Adipocyte (in vitro differentiated cells): ENCODE measurements around the gene SMARCC1.
A peak's percentile ranks its signal among the peaks of the same experiment; 100 is the strongest.

Experiments used
- DNase-seq: peaks from one replicate; pipeline ENCODE4 v3.0.0-alpha.2; 2015; ENCODE audit warnings: low read depth
- H3K27me3 ChIP-seq: replicated peaks from 2 replicates; pipeline ENCODE4 v1.7.0; 2013; ENCODE audit warnings: mild to moderate bottlenecking, low read length, moderate library complexity; ENCODE audit not compliant: control insufficient read depth, insufficient read depth
- H3K36me3 ChIP-seq: 2 replicates; pipeline ENCODE4 v1.7.0; 2013; ENCODE audit warnings: low read length, mild to moderate bottlenecking, moderate library complexity; ENCODE audit not compliant: control insufficient read depth, insufficient read depth, severe bottlenecking
- H3K4me1 ChIP-seq: 2 replicates; pipeline ENCODE4 v1.7.0; 2013; ENCODE audit warnings: mild to moderate bottlenecking, low read length, moderate library complexity; ENCODE audit not compliant: control insufficient read depth, insufficient read depth
- H3K4me3 ChIP-seq: 2 replicates; pipeline ENCODE4 v1.7.0; 2013; ENCODE audit warnings: mild to moderate bottlenecking, low read length, moderate library complexity
- H3K9ac ChIP-seq: 2 replicates; pipeline ENCODE4 v1.7.0; 2013; ENCODE audit warnings: mild to moderate bottlenecking, low read length, moderate library complexity
- H3K9me3 ChIP-seq: 2 replicates; pipeline ENCODE4 v1.7.0; 2013; ENCODE audit warnings: mild to moderate bottlenecking, low read length, moderate library complexity; ENCODE audit not compliant: control insufficient read depth

SMARCC1 gene

DNA sequence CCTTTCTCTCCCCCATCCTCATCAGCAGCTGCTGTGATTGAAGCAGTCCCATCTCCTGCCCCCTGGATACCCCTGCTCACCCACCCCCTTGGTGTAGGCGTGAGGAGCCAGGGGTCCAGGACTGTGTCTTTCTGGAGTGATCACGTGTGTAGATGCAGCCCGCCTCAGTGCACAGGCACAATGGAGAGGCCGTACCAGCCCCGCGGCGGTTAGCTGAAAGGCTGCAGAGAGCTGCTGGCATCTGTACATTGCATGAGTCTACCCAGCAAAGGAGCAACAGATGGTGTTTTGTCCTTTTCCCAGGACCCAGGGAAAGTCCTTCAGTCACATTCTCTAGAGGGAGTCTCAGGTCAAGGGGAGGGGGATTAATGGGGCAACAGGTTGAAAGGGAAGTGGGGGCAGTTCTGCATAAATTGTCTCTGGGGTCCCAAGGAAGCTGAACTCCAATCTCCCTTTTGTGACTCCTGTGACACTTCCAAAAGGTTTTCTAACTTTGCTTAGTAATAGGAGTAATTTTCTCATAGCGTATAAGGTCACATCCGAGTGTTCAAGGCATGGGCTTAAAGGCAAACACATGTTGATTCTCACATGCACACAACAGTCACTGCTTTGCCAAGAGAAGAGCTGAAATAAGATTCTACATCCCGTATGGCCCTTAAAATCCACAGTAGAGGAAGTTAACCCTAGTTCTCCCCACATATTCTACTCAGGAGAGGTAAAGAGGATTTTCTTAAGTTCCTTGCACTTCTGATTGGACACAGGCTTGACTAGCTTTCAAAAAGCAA lies 210.1 kb downstream of the SMARCC1 start:
- peak; percentile 22 for DNase-seq
- Histone ChIP-seq H3K4me1 (no peaks in the 10 kb centered on the region), H3K4me3 (no peak overlapping the region), H3K9me3 (no peaks in the 10 kb centered on the region), H3K27me3 (peaks cover 41% of the 10 kb centered on the region), H3K9ac (no peak overlapping the region), H3K36me3 (no peaks in the 10 kb centered on the region)

DNA sequence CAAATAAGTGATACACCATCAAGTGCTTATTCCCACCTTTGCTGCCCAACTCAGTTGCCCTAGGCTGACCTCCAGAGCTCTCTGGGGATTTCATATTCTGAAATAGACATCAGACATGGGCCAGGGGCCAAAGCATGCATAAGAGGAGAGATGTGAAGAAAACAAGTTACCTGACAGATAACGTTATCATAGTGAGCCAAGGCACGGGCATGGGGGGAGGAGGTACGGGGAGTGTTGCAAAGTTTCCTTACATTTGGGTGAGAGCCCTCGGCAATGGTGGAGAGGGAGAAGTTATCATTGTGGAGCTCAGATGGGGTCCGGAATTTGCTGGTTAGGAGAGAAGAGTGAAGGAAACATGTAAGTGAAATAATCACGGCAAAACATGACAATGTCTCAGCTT lies 212.8 kb downstream of the SMARCC1 start:
- no peak overlapping the region for H3K9ac ChIP-seq
- no peak for DNase-seq
- no peaks in the 10 kb centered on the region for H3K9me3 ChIP-seq
- H3K4me1 ChIP-seq: no peaks in the 10 kb centered on the region
- H3K4me3 ChIP-seq: no peak overlapping the region
- no peaks in the 10 kb centered on the region for H3K36me3 ChIP-seq
- H3K27me3 ChIP-seq: peaks cover 58% of the 10 kb centered on the region

DNA sequence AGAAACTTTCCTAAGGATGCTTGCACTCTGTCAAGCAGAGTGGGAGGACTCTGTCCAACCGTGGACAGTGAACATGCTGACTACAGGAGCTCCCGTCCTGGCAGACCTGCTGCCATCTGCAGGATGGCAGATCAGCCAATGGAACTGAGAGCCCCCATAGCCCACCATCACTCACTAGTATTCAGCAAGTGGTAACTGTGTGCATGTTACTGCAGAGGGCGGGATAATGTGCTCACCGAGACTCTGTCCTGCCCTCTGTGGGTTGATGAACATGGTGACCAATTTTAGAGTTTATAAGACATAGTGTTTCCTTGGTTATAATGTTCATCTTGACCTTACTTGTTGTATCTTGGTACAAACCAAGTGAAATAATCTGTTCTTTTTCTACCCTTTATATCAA lies 214.5 kb downstream of the SMARCC1 start:
- no peaks in the 10 kb centered on the region for H3K36me3 ChIP-seq
- peaks cover 49% of the 10 kb centered on the region for H3K27me3 ChIP-seq
- H3K4me3 ChIP-seq: no peak overlapping the region
- no peak overlapping the region for H3K9ac ChIP-seq
- H3K4me1 ChIP-seq: no peaks in the 10 kb centered on the region
- no peak for DNase-seq
- no peaks in the 10 kb centered on the region for H3K9me3 ChIP-seq

GRCh38 chr3:47566667-47567066 lies 215.0 kb downstream of the SMARCC1 start:
- no peaks in the 10 kb centered on the region for H3K9me3 ChIP-seq
- no peaks in the 10 kb centered on the region for H3K36me3 ChIP-seq
- H3K9ac ChIP-seq: no peak overlapping the region
- no peak overlapping the region for H3K4me3 ChIP-seq
- DNase-seq: no peak
- no peaks in the 10 kb centered on the region for H3K4me1 ChIP-seq
- H3K27me3 ChIP-seq: peaks cover 44% of the 10 kb centered on the region

DNA sequence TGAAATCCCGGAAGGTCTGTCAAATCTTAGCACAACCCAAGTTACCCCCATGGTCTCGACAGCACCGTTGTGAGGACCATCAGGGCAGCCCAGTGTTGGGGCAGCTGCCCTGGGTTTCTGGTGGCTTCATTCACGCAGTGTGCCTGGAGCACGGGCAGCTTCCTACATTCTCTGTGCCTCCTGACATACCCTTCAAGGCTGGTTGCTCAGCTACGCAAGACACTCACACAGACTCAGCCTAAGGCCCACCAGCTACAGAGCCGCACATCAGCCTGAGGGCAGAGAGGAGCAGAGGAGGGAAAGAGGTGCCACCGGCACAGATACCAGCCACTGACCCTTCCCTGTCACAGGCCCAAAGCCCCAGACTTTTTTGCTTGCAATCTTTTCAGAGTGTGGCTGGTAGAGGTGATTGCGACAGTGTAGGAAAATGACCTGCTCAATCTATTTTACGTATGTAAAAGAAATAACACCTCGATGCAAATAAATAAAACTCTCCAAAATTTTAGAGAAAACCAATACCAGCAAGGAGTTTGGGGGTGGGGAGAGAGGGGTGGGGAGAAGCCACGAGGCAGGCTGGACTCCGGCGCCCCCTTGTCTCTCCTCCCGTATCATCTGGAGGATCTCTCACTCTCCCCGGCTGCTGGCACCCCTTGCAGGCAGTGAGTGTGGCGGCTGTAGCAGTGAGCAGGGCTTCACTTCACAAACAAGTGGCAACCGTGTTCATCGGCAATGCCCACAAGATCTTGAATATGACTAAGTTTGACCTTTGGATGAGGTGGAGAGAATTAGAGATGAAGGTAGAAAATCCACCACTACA lies 215.8 kb downstream of the SMARCC1 start:
- no peak for DNase-seq
- Histone ChIP-seq H3K4me1 (no peaks in the 10 kb centered on the region), H3K36me3 (no peaks in the 10 kb centered on the region), H3K4me3 (no peak overlapping the region), H3K9me3 (no peaks in the 10 kb centered on the region), H3K9ac (no peak overlapping the region), H3K27me3 (peaks cover 39% of the 10 kb centered on the region)

- Histone ChIP-seq H3K9ac (no peak overlapping the region), H3K4me1 (no peaks in the 10 kb centered on the region), H3K9me3 (peaks cover 16% of the 10 kb centered on the region), H3K36me3 (no peaks in the 10 kb centered on the region), H3K4me3 (no peak overlapping the region), H3K27me3 (peaks cover 34% of the 10 kb centered on the region)
- DNase-seq: no peak
Observed at GRCh38 chr3:47556351-47556750, 225.3 kb downstream of the SMARCC1 start.

GRCh38 chr3:47554335-47554734 lies 227.4 kb downstream of the SMARCC1 start:
- no peaks in the 10 kb centered on the region for H3K36me3 ChIP-seq
- peaks cover 16% of the 10 kb centered on the region for H3K9me3 ChIP-seq
- H3K27me3 ChIP-seq: peaks cover 37% of the 10 kb centered on the region
- H3K4me3 ChIP-seq: no peak overlapping the region
- no peak overlapping the region for H3K9ac ChIP-seq
- no peak for DNase-seq
- H3K4me1 ChIP-seq: no peaks in the 10 kb centered on the region

- H3K4me3 ChIP-seq: no peak overlapping the region
Observed at GRCh38 chr3:47553407-47553806, 228.3 kb downstream of the SMARCC1 start.

DNA sequence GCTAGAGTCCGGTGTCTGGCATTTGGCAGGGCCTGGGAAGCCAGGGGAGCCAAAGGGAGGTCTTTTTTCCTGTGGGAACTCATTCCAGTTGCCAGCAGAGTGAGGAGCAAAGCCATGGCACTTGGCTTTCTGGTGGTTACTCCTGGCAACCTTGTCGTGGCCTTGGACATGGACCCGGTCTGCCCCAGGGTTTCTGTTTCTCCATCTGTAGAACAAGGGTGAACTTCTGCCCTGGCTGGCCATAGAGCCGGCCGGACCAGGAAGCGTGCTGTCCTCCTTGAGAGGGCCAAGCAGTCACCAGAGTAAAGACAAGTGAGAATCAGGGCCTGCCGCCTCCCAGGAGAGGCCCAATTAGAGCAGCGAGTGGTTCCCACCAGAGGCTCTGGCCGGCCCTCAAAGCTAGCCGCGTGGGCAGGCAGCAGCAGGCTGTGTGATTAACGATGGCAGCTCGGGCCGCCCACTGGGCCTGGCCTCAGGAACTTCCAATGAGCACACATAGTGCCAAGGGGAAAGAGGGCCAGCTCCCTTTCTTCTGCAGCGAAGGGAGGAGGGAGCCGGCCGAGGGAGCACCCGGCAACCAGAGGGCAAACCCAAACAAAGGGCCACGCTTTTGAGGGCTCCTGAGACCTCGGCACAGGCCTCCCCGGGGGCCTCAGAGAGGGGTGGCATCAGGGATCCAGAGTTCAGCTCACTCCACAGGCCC lies 239.1 kb downstream of the SMARCC1 start:
- Histone ChIP-seq H3K9me3 (no peaks in the 10 kb centered on the region), H3K4me3 (no peak overlapping the region), H3K4me1 (peaks cover 22% of the 10 kb centered on the region), H3K9ac (no peak overlapping the region), H3K27me3 (no peaks in the 10 kb centered on the region), H3K36me3 (no peaks in the 10 kb centered on the region)
- no peak for DNase-seq

More at GRCh38 chr3:47553407-47553806, 228.3 kb downstream of the SMARCC1 start:
- Histone ChIP-seq H3K4me1 (no peaks in the 10 kb centered on the region), H3K27me3 (peaks cover 37% of the 10 kb centered on the region), H3K9me3 (peaks cover 16% of the 10 kb centered on the region), H3K36me3 (no peaks in the 10 kb centered on the region), H3K9ac (no peak overlapping the region)
- no peak for DNase-seq

DNA sequence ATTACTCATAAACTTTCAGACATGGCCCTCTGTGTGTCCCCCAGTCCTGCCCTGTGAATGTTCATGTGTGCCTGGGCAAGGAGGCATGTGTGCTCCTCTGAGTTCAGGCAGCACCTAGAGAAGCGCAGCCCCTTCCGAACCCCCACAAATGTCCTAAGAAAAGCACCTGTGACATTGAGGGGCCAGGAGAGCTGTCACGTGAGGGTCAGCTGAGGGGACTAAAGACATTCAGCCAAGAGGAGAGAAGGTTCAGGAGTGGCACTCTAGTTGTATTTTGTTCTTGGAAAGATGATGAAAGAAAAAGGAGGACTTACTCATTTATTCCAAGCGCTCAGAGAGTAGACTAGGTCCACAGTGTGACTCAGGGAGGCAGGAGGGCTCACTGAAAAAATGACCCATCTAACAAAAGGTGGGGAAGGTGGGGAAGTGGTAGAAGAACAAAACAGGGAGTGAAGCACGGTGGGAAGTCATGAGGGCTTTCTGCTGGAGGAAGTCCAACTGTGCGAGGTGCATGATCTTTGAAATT lies 240.0 kb downstream of the SMARCC1 start:
- Histone ChIP-seq H3K36me3 (no peaks in the 10 kb centered on the region), H3K9ac (no peak overlapping the region), H3K4me1 (peaks cover 22% of the 10 kb centered on the region), H3K4me3 (no peak overlapping the region), H3K9me3 (no peaks in the 10 kb centered on the region), H3K27me3 (peaks cover 8% of the 10 kb centered on the region)
- no peak for DNase-seq

GRCh38 chr3:47540281-47540680 lies 241.4 kb downstream of the SMARCC1 start:
- DNase-seq: peak; percentile 7
- Histone ChIP-seq H3K27me3 (peaks cover 9% of the 10 kb centered on the region), H3K4me3 (no peak overlapping the region), H3K4me1 (peaks cover 22% of the 10 kb centered on the region), H3K9ac (no peak overlapping the region), H3K9me3 (no peaks in the 10 kb centered on the region), H3K36me3 (no peaks in the 10 kb centered on the region)
